IPS-20b (cell line): Measurements from ENCODE around the gene PKMYT1.
A peak's percentile ranks its signal among the peaks of the same experiment; 100 is the strongest.
"Not testable (repeated sequence)": the region's sequence is repeated elsewhere in the genome, so short reads cannot be mapped to it uniquely, and the experiment has no call there.

Experiments used
- H3K27ac ChIP-seq: one replicate; pipeline ENCODE4 v1.5.1; 2013; ENCODE audit warnings: low read length
- H3K27me3 ChIP-seq: 2 replicates; pipeline ENCODE4 v1.6.1; 2013; ENCODE audit warnings: mild to moderate bottlenecking, low read length, inconsistent platforms; ENCODE audit not compliant: insufficient read depth
- H3K36me3 ChIP-seq: 2 replicates; pipeline ENCODE4 v1.6.1; 2013; ENCODE audit warnings: low read depth, mild to moderate bottlenecking, inconsistent platforms, low read length, moderate library complexity; ENCODE audit not compliant: insufficient read depth
- H3K4me1 ChIP-seq: 2 replicates; pipeline ENCODE4 v1.6.1; 2013; ENCODE audit warnings: mild to moderate bottlenecking, control low read depth, inconsistent platforms, low read length, moderate library complexity; ENCODE audit not compliant: insufficient read depth
- H3K4me3 ChIP-seq: 2 replicates; pipeline ENCODE4 v1.5.1; 2013; ENCODE audit warnings: mild to moderate bottlenecking, low read length, inconsistent platforms
- H3K9ac ChIP-seq: 2 replicates; pipeline ENCODE4 v1.6.1; 2013; ENCODE audit warnings: low read depth, mild to moderate bottlenecking, inconsistent platforms, low read length, moderate library complexity
- H3K9me3 ChIP-seq: 2 replicates; pipeline ENCODE4 v1.6.1; 2013; ENCODE audit warnings: mild to moderate bottlenecking, low read depth, low read length, inconsistent platforms; ENCODE audit not compliant: insufficient read depth

PKMYT1 gene

GRCh38 chr16:2933136-2933535 is 47.1 kb downstream of the PKMYT1 start:
- H3K36me3 ChIP-seq, result peaks cover 3% of the 10 kb centered on the region; the same call in 1 of the 2 replicates
- H3K4me1 ChIP-seq, result peaks cover 4% of the 10 kb centered on the region; the same call in 1 of the 2 replicates
- no peak overlapping the region for H3K27ac ChIP-seq
- no peaks in the 10 kb centered on the region for H3K27me3 ChIP-seq
- no peaks in the 10 kb centered on the region for H3K9me3 ChIP-seq
- H3K4me3 ChIP-seq, result no peak overlapping the region
- no peak overlapping the region for H3K9ac ChIP-seq

GRCh38 chr16:2931231-2931914 is 48.9 kb downstream of the PKMYT1 start:
- H3K27me3 ChIP-seq, H3K36me3 ChIP-seq, H3K4me3 ChIP-seq, H3K9ac ChIP-seq, H3K27ac ChIP-seq, H3K4me1 ChIP-seq, H3K9me3 ChIP-seq: not testable (repeated sequence)

- peaks cover 3% of the 10 kb centered on the region; the same call in 1 of the 2 replicates for H3K36me3 ChIP-seq
- no peak overlapping the region for H3K27ac ChIP-seq
- peaks cover 8% of the 10 kb centered on the region; the same call in 1 of the 2 replicates for H3K4me1 ChIP-seq
- H3K9ac ChIP-seq, result no peak overlapping the region
- no peaks in the 10 kb centered on the region for H3K9me3 ChIP-seq
- H3K4me3 ChIP-seq, result no peak overlapping the region
- H3K27me3 ChIP-seq, result peaks cover 12% of the 10 kb centered on the region; the same call in 1 of the 2 replicates
Measured at GRCh38 chr16:2930236-2930635, 50.0 kb downstream of the PKMYT1 start.

GRCh38 chr16:2929693-2930092 is 50.6 kb downstream of the PKMYT1 start:
- Histone ChIP-seq H3K27me3 (peaks cover 12% of the 10 kb centered on the region; the same call in 1 of the 2 replicates), H3K27ac (no peak overlapping the region), H3K36me3 (peaks cover 3% of the 10 kb centered on the region; the same call in 1 of the 2 replicates), H3K4me1 (peaks cover 8% of the 10 kb centered on the region; the same call in 1 of the 2 replicates), H3K9ac (no peak overlapping the region), H3K4me3 (no peak overlapping the region), H3K9me3 (no peaks in the 10 kb centered on the region)

- Histone ChIP-seq H3K9me3 (no peaks in the 10 kb centered on the region), H3K36me3 (peaks cover 3% of the 10 kb centered on the region; the same call in 1 of the 2 replicates), H3K9ac (peak overlapping the region; percentile 13; the same call in 1 of the 2 replicates), H3K4me1 (peaks cover 8% of the 10 kb centered on the region; the same call in 1 of the 2 replicates), H3K27me3 (peaks cover 12% of the 10 kb centered on the region; the same call in 1 of the 2 replicates), H3K4me3 (no peak overlapping the region), H3K27ac (no peak overlapping the region)
Measured at GRCh38 chr16:2928796-2929195, 51.5 kb downstream of the PKMYT1 start.

GRCh38 chr16:2928151-2928550 is 52.1 kb downstream of the PKMYT1 start:
- not testable (repeated sequence) for H3K4me1 ChIP-seq, H3K9me3 ChIP-seq, H3K4me3 ChIP-seq, H3K27ac ChIP-seq, H3K36me3 ChIP-seq
- peak overlapping the region; percentile 13; the same call in 1 of the 2 replicates for H3K9ac ChIP-seq
- peaks cover 12% of the 10 kb centered on the region; the same call in 1 of the 2 replicates for H3K27me3 ChIP-seq

- Histone ChIP-seq H3K4me1 (peaks cover 8% of the 10 kb centered on the region; the same call in 1 of the 2 replicates), H3K9ac (no peak overlapping the region), H3K27me3 (peaks cover 12% of the 10 kb centered on the region; the same call in 1 of the 2 replicates), H3K36me3 (peaks cover 3% of the 10 kb centered on the region; the same call in 1 of the 2 replicates), H3K27ac (no peak overlapping the region), H3K4me3 (no peak overlapping the region), H3K9me3 (no peaks in the 10 kb centered on the region)
Measured at GRCh38 chr16:2927010-2927646, 53.1 kb downstream of the PKMYT1 start.

GRCh38 chr16:2926650-2926999 is 53.6 kb downstream of the PKMYT1 start:
- Histone ChIP-seq H3K4me3 (no peak overlapping the region), H3K27me3 (peaks cover 12% of the 10 kb centered on the region; the same call in 1 of the 2 replicates), H3K9me3 (no peaks in the 10 kb centered on the region), H3K27ac (no peak overlapping the region), H3K9ac (no peak overlapping the region), H3K4me1 (peaks cover 8% of the 10 kb centered on the region; the same call in 1 of the 2 replicates), H3K36me3 (peaks cover 3% of the 10 kb centered on the region; the same call in 1 of the 2 replicates)

- peak overlapping the region; percentile 26; the same call in 1 of the 2 replicates for H3K4me3 ChIP-seq
- H3K9ac ChIP-seq, result peak overlapping the region; percentile 58; the same call in 1 of the 2 replicates
- H3K36me3 ChIP-seq, result peaks cover 3% of the 10 kb centered on the region; the same call in 1 of the 2 replicates
- peaks cover 12% of the 10 kb centered on the region; the same call in 1 of the 2 replicates for H3K27me3 ChIP-seq
- no peak overlapping the region for H3K27ac ChIP-seq
- H3K4me1 ChIP-seq, result peaks cover 8% of the 10 kb centered on the region; the same call in 1 of the 2 replicates
- H3K9me3 ChIP-seq, result no peaks in the 10 kb centered on the region
Measured at GRCh38 chr16:2925951-2926649, 54.1 kb downstream of the PKMYT1 start.

- Histone ChIP-seq H3K27ac (no peak overlapping the region), H3K27me3 (peaks cover 12% of the 10 kb centered on the region; the same call in 1 of the 2 replicates), H3K9me3 (no peaks in the 10 kb centered on the region), H3K4me3 (peak overlapping the region; percentile 26; the same call in 1 of the 2 replicates), H3K36me3 (peaks cover 3% of the 10 kb centered on the region; the same call in 1 of the 2 replicates), H3K4me1 (peaks cover 8% of the 10 kb centered on the region; the same call in 1 of the 2 replicates), H3K9ac (peak overlapping the region; percentile 58; the same call in 1 of the 2 replicates)
Measured at GRCh38 chr16:2924901-2925755, 55.1 kb downstream of the PKMYT1 start.
